ENCODE results near the gene GLDC. TPM values are rescaled to one million over a fixed set of nuclear protein-coding genes. Genes with fewer than 3 reads are reported as not detected.

The GLDC gene
- 2.1 and 2.7 TPM in 2 replicates for total RNA-seq

DNA sequence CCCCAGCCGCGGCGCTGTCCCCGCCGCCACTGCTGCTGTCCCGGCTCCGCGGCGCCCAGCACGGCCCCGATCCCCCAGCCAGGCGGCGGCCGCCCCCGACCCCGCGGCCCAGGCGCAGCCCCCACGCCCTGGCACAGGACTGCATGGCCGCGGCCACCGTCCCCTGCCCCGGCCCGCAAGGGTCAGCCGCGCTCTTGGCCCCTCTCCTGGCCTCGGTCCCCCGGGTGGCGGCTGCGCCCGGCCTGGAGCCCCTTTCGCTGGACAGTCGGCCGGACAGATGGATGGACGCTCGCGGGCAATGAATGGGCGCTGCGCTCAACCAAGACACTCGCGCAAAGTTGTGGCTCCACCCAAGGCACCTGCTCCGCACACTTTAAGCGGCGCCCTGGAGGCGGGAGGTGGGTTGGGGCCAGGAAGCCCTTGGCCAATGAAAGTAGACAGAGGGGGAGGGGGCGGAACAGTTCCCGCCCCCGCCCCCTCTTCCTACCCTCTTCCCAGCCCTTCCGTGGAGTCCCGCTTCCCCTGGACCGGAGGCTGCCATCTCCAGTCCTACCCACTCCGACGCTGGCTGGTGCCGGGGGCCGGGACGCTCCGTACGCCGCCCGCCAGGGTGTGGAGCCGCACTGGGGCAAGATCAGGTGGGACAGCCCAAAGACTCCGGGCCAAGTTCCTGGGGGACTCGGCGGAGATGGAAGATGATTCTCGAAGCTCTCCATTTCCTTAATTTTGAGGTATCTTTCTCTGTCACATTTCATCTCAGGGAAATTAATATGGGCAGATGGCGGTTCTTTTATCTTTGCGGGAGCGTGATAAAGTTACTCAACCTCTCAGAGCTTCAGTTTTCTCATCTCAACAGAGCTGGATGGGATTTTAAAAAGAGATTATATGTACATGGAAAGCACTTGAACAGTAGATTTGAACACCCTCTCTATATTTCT, at the start of gene GLDC:
TSS of gene GLDC (minus strand) at position 375 of the 938 bp plus-strand sequence. CDS start at position 145, 230 bp downstream.

Other genes starting within 250 kb of the GLDC start
- gene UHRF2, start 232.5 kb downstream of the GLDC start, total RNA-seq: 39.2 and 39.6 TPM in 2 replicates
- gene KDM4C, start 112.2 kb upstream of the GLDC start, total RNA-seq: 8.9 and 10.3 TPM in 2 replicates

All from mammary microvascular endothelial cell (primary cell).